GM12801 (cell line): Measurements from ENCODE around the gene TRAPPC1.

Experiments
- TF ChIP-seq, protein P1 (sequence below): IDR thresholded peaks from one replicate; pipeline ENCODE4 v1.5.1; 2011; ENCODE audit warnings: control low read depth; ENCODE audit not compliant: insufficient read length; ENCODE audit errors: extremely low read depth

TRAPPC1 gene

GRCh38 chr17:7886227-7887037 lies 45.3 kb downstream of the TRAPPC1 start:
- TF ChIP-seq, protein P1, sequence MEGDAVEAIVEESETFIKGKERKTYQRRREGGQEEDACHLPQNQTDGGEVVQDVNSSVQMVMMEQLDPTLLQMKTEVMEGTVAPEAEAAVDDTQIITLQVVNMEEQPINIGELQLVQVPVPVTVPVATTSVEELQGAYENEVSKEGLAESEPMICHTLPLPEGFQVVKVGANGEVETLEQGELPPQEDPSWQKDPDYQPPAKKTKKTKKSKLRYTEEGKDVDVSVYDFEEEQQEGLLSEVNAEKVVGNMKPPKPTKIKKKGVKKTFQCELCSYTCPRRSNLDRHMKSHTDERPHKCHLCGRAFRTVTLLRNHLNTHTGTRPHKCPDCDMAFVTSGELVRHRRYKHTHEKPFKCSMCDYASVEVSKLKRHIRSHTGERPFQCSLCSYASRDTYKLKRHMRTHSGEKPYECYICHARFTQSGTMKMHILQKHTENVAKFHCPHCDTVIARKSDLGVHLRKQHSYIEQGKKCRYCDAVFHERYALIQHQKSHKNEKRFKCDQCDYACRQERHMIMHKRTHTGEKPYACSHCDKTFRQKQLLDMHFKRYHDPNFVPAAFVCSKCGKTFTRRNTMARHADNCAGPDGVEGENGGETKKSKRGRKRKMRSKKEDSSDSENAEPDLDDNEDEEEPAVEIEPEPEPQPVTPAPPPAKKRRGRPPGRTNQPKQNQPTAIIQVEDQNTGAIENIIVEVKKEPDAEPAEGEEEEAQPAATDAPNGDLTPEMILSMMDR: no peak

GRCh38 chr17:7885367-7886226 lies 46.1 kb downstream of the TRAPPC1 start:
- TF ChIP-seq, protein P1: no peak

GRCh38 chr17:7884581-7885366 lies 47.0 kb downstream of the TRAPPC1 start:
- TF ChIP-seq, protein P1: no peak

GRCh38 chr17:7883781-7884386 lies 47.9 kb downstream of the TRAPPC1 start:
- TF ChIP-seq, protein P1: no peak

GRCh38 chr17:7882629-7883028 lies 49.1 kb downstream of the TRAPPC1 start:
- TF ChIP-seq, protein P1: no peak

DNA sequence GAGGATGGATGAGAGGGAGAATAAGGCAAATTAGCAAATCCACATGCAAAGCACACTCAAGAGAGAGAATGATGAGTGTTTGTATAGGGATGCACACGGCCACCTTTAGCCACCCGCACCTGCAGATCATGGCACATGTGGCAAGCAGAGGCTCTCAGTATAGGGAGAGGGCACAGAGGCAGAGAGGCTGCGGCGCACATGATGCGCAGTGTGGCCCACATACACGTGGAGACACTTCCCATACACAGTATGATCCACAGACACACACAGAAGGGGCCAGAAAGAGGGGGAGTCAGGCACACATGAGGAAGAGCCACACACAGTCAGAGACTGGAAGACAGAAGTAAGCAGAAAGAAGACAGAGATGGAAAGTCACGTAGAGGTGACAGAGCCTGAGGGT lies 49.7 kb downstream of the TRAPPC1 start:
- TF ChIP-seq, protein P1: no peak
